Mesenchymal stem cell (in vitro differentiated cells and primary cell): Measurements from ENCODE around the gene NIPAL4.

ENCODE experiments used
- DNase-seq: peaks from one replicate; pipeline ENCODE4 v3.0.0-alpha.2; 2013
- H2AFZ ChIP-seq: one replicate; pipeline ENCODE4 v1.6.1; 2013; ENCODE audit warnings: low read depth, mild to moderate bottlenecking, control low read depth, inconsistent platforms, low read length, moderate library complexity
- H2AK5ac ChIP-seq: 2 replicates; pipeline ENCODE4 v1.6.1; 2013; ENCODE audit warnings: low read length, moderate library complexity, mild to moderate bottlenecking, inconsistent platforms; ENCODE audit not compliant: severe bottlenecking
- H2BK120ac ChIP-seq: one replicate; pipeline ENCODE4 v1.6.1; 2013; ENCODE audit warnings: low read depth, mild to moderate bottlenecking, inconsistent platforms, low read length, moderate library complexity
- H2BK12ac ChIP-seq, 2 experiments: one replicate each; pipeline ENCODE4 v1.6.1; 2013; ENCODE audit warnings: inconsistent platforms in 2 of 2, low read length in 2 of 2, mild to moderate bottlenecking in 2 of 2, moderate library complexity in 2 of 2, control low read depth in 1 of 2
- H2BK15ac ChIP-seq: one replicate; pipeline ENCODE4 v1.6.1; 2013; ENCODE audit warnings: mild to moderate bottlenecking, low read depth, inconsistent platforms; ENCODE audit not compliant: poor library complexity, severe bottlenecking
- H2BK5ac ChIP-seq: 2 replicates; pipeline ENCODE4 v1.6.1; 2013; ENCODE audit warnings: low read depth, mild to moderate bottlenecking, low read length, control low read depth, inconsistent platforms; ENCODE audit not compliant: poor library complexity, severe bottlenecking
- H3K14ac ChIP-seq, 2 experiments: one replicate each; pipeline ENCODE4 v1.6.1; 2013; ENCODE audit warnings: inconsistent platforms in 2 of 2, low read length in 2 of 2, control low read depth in 1 of 2, mild to moderate bottlenecking in 1 of 2, moderate library complexity in 1 of 2
- H3K18ac ChIP-seq, 2 experiments: one replicate each; pipeline ENCODE4 v1.6.1; 2013; ENCODE audit warnings: inconsistent platforms in 2 of 2, low read length in 2 of 2, control low read depth in 1 of 2, low read depth in 1 of 2, mild to moderate bottlenecking in 1 of 2
- H3K23ac ChIP-seq, 2 experiments: one replicate each; pipeline ENCODE4 v1.6.1; 2013; ENCODE audit warnings: inconsistent platforms in 2 of 2, low read length in 2 of 2, mild to moderate bottlenecking in 2 of 2, moderate library complexity in 2 of 2, control low read depth in 1 of 2
- H3K27ac ChIP-seq: 2 replicates; pipeline ENCODE4 v1.5.1; 2013; ENCODE audit warnings: mild to moderate bottlenecking, moderate library complexity, low read length, control low read depth, inconsistent platforms; ENCODE audit not compliant: poor library complexity, severe bottlenecking
- H3K27me3 ChIP-seq, 2 experiments: 2 replicates each; pipeline versions ENCODE4 v1.6.1 to v1.7.0; 2013; ENCODE audit warnings: low read length in 2 of 2, mild to moderate bottlenecking in 2 of 2, moderate library complexity in 2 of 2, control low read depth in 1 of 2, inconsistent platforms in 1 of 2; ENCODE audit not compliant: control insufficient read depth in 1 of 2, insufficient read depth in 1 of 2
- H3K36me3 ChIP-seq, 2 experiments: 2 replicates each; pipeline versions ENCODE4 v1.6.1 to v1.7.0; 2013; ENCODE audit warnings: low read length in 2 of 2, control low read depth in 1 of 2, inconsistent platforms in 1 of 2, low read depth in 1 of 2, mild to moderate bottlenecking in 1 of 2; ENCODE audit not compliant: insufficient read depth in 2 of 2, control insufficient read depth in 1 of 2
- H3K4ac ChIP-seq, 2 experiments: one replicate each; pipeline ENCODE4 v1.6.1; 2013; ENCODE audit warnings: inconsistent platforms in 2 of 2, low read length in 2 of 2, mild to moderate bottlenecking in 2 of 2, moderate library complexity in 2 of 2, control low read depth in 1 of 2, low read depth in 1 of 2
- H3K4me1 ChIP-seq: 2 replicates; pipeline ENCODE4 v1.6.1; 2013; ENCODE audit warnings: low read depth, low read length, control low read depth; ENCODE audit not compliant: control insufficient read depth, insufficient read depth
- H3K4me2 ChIP-seq: 2 replicates; pipeline ENCODE4 v1.6.1; 2013; ENCODE audit warnings: low read length, mild to moderate bottlenecking, inconsistent platforms; ENCODE audit not compliant: poor library complexity, severe bottlenecking
- H3K4me3 ChIP-seq, 2 experiments: 2 replicates each; pipeline versions ENCODE4 v1.5.1 to v1.7.0; 2013; ENCODE audit warnings: low read length in 2 of 2, mild to moderate bottlenecking in 2 of 2, control low read depth in 1 of 2, low read depth in 1 of 2; ENCODE audit not compliant: insufficient read depth in 1 of 2
- H3K79me1 ChIP-seq: replicated peaks from 2 replicates; pipeline ENCODE4 v1.6.1; 2013; ENCODE audit warnings: mild to moderate bottlenecking, control low read depth, low read length, inconsistent platforms; ENCODE audit not compliant: poor library complexity, severe bottlenecking
- H3K9ac ChIP-seq: 2 replicates; pipeline ENCODE4 v1.7.0; 2013; ENCODE audit warnings: mild to moderate bottlenecking, low read length, moderate library complexity
- H3K9me3 ChIP-seq: 2 replicates; pipeline ENCODE4 v1.7.0; 2013; ENCODE audit warnings: mild to moderate bottlenecking, low read length; ENCODE audit not compliant: control insufficient read depth
- H4K8ac ChIP-seq: one replicate; pipeline ENCODE4 v1.6.1; 2013; ENCODE audit warnings: inconsistent platforms, mild to moderate bottlenecking, low read length, moderate library complexity
- H4K91ac ChIP-seq: one replicate; pipeline ENCODE4 v1.6.1; 2013; ENCODE audit warnings: mild to moderate bottlenecking, low read length, inconsistent platforms
- WGBS: methylation state at CpG from one replicate; pipeline ENCODE4 v1.1.7; 2013; ENCODE audit warnings: mixed read lengths; 5-methylcytosine and 5-hydroxymethylcytosine counted together

NIPAL4 gene

GRCh38 chr5:157519579-157520253 is 59.7 kb downstream of the NIPAL4 start:
- Histone ChIP-seq H3K23ac (no peak overlapping the region), H3K14ac (no peak overlapping the region), H3K9ac (no peak overlapping the region), H3K4me1 (peaks cover 22% of the 10 kb centered on the region), H2AK5ac (no peak overlapping the region), H3K27me3 (no peaks in the 10 kb centered on the region), H3K18ac (no peak overlapping the region), H3K4me2 (no peak overlapping the region), H3K27ac (no peak overlapping the region), H2BK12ac (no peak overlapping the region), H3K79me1 (peaks cover 46% of the 10 kb centered on the region), H2BK15ac (no peak overlapping the region), H4K91ac (no peak overlapping the region), H2AFZ (no peak overlapping the region), H3K9me3 (no peaks in the 10 kb centered on the region), H3K4me3 (no peak overlapping the region), H3K36me3 (peaks cover 0 to 41% of the 10 kb centered on the region in 2 experiments), H2BK120ac (no peak overlapping the region), H3K4ac (no peak overlapping the region), H2BK5ac (no peak overlapping the region), H4K8ac (no peak overlapping the region)
- DNase-seq = no peak
- 98% methylated on average over 9 of the region's 9 CpGs for WGBS

- 86% methylated on average over 9 of the region's 9 CpGs for WGBS
- H3K9me3 ChIP-seq = no peaks in the 10 kb centered on the region
- H3K14ac ChIP-seq = peak overlapping the region in 1 of 2 experiments; percentile 11
- H3K27ac ChIP-seq = peak overlapping the region; percentile 3
- peak; percentile 77 for DNase-seq
- H2BK5ac ChIP-seq = no peak overlapping the region
- peaks cover 0 to 41% of the 10 kb centered on the region in 2 experiments for H3K36me3 ChIP-seq
- no peak overlapping the region for H2AK5ac ChIP-seq
- H4K91ac ChIP-seq = no peak overlapping the region
- peak overlapping the region; percentile 14 to 18 for H2BK12ac ChIP-seq
- peak overlapping the region; percentile 50 for H3K9ac ChIP-seq
- no peak overlapping the region for H2BK120ac ChIP-seq
- no peak overlapping the region for H3K4me2 ChIP-seq
- H3K4me3 ChIP-seq = no peak overlapping the region
- H4K8ac ChIP-seq = no peak overlapping the region
- H2AFZ ChIP-seq = no peak overlapping the region
- peak overlapping the region in 1 of 2 experiments; percentile 49 for H3K4ac ChIP-seq
- no peak overlapping the region for H3K23ac ChIP-seq
- peaks cover 47% of the 10 kb centered on the region for H3K79me1 ChIP-seq
- H2BK15ac ChIP-seq = peak overlapping the region; percentile 8
- peak overlapping the region in 1 of 2 experiments; percentile 48 for H3K18ac ChIP-seq
- peaks cover 16% of the 10 kb centered on the region for H3K4me1 ChIP-seq
- H3K27me3 ChIP-seq = no peaks in the 10 kb centered on the region
These were observed 61.1 kb downstream of the NIPAL4 start for GRCh38 chr5:157520911-157521703.

DNA sequence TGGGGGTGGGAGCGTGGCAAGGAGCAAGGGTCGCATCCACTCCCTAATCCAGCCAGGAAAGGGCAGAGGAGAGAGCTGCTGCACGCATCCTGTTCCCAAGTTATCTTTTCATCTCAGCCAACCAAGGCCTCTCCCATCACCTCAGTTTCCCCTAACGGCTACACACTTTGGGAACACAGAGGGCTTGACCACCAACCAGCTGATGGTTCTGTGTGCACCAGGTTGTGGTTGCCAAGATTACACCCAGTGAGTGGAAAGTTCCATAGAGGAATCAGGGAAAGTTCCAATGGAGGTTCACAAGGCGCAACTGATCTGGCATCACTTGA is 61.7 kb downstream of the NIPAL4 start:
- Histone ChIP-seq H2BK15ac (no peak overlapping the region), H3K4me2 (no peak overlapping the region), H3K27me3 (no peaks in the 10 kb centered on the region), H3K23ac (no peak overlapping the region), H3K4ac (peak overlapping the region in 1 of 2 experiments; percentile 49), H2AK5ac (no peak overlapping the region), H3K9ac (no peak overlapping the region), H3K9me3 (no peaks in the 10 kb centered on the region), H3K18ac (peak overlapping the region in 1 of 2 experiments; percentile 48), H2BK5ac (no peak overlapping the region), H3K4me1 (peaks cover 11% of the 10 kb centered on the region), H3K79me1 (peaks cover 47% of the 10 kb centered on the region), H3K27ac (no peak overlapping the region), H3K4me3 (no peak overlapping the region), H3K14ac (peak overlapping the region in 1 of 2 experiments; percentile 11), H2BK12ac (peak overlapping the region in 1 of 2 experiments; percentile 18), H2BK120ac (no peak overlapping the region), H2AFZ (no peak overlapping the region), H4K91ac (no peak overlapping the region), H4K8ac (no peak overlapping the region), H3K36me3 (peaks cover 0 to 41% of the 10 kb centered on the region in 2 experiments)
- no peak for DNase-seq
- WGBS = 88% methylated on average over 5 of the region's 5 CpGs

GRCh38 chr5:157523976-157524375 is 64.0 kb downstream of the NIPAL4 start:
- Histone ChIP-seq H3K14ac (peak overlapping the region in 1 of 2 experiments; percentile 18), H2BK15ac (no peak overlapping the region), H3K27me3 (no peaks in the 10 kb centered on the region), H3K23ac (no peak overlapping the region), H3K4me1 (peaks cover 10% of the 10 kb centered on the region), H3K9ac (no peak overlapping the region), H3K36me3 (peaks cover 0 to 34% of the 10 kb centered on the region in 2 experiments), H2BK12ac (no peak overlapping the region), H3K4me3 (no peak overlapping the region), H3K79me1 (peaks cover 44% of the 10 kb centered on the region), H2AFZ (no peak overlapping the region), H4K91ac (no peak overlapping the region), H2BK5ac (no peak overlapping the region), H3K4me2 (no peak overlapping the region), H3K27ac (no peak overlapping the region), H3K9me3 (no peaks in the 10 kb centered on the region), H2BK120ac (no peak overlapping the region), H3K4ac (no peak overlapping the region), H4K8ac (no peak overlapping the region), H3K18ac (no peak overlapping the region), H2AK5ac (no peak overlapping the region)
- 96% methylated on average over 4 of the region's 4 CpGs for WGBS
- DNase-seq = no peak
